ENCODE results near the gene TCEA3. TPM values are rescaled to one million over a fixed set of nuclear protein-coding genes. Genes with fewer than 3 reads are reported as not detected.

Gene TCEA3
- total and polyA plus RNA-seq, 10 of the 15 experiments (the other 5 are each of a cell fraction or from before 2014, with no cell fraction given): 0.06 to 0.23 (median 0.08) TPM; not detected in 7

DNA sequence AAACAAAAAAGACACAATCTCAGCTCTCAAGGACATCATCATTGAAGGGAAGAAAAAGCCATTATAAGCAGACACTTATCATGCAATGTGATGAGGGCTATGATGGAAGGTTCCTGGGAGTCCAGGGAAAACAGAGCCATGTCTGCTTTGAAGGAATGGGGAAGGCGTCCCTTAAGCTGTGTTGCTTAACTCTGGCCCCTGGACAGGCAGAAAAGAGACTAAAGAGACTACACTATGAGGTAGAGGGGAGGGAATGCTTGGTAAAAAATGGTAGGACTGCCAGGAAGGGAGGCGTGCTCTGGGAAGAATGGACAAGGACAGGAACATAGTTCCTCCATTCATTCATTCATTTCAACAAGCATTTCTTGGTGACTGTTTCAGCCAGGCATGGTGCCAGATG, 38.2 kb upstream of the TCEA3 start:
- no peak overlapping the region for H2AFZ ChIP-seq (ENCODE audit: control insufficient read depth, low read depth, low read length)
- ATAC-seq (no peak), DNase-seq (ENCODE audit: low read depth, low spot score) (no peak), FAIRE-seq (no peak)
- no peak overlapping the region for H3K4me3 ChIP-seq
- intact Hi-C loops (cut with micrococcal nuclease; ENCODE audit: unreplicated experiment) (no loop called here), in situ Hi-C loops (cut with MboI) (no loop called here)
- ChIA-PET RAD21 (ENCODE audit: unreplicated experiment) (no interaction called here), POLR2A (no interaction called here), SMC1A (ENCODE audit: uncharacterized antibody, unreplicated experiment) (interaction anchor here (0.6 kb wide), 1 partner anchor 32 kb away, joined by 3 read pairs; no protein-coding TSS in a partner anchor), CTCF (no interaction called here)
- H3K79me2 ChIP-seq (ENCODE audit: control insufficient read depth, insufficient read depth, low read length): no peaks in the 10 kb centered on the region
- BruUV-seq (replicated peaks): no TSS peak
- no peak overlapping the region for H3K27ac ChIP-seq (ENCODE audit: control insufficient read depth, insufficient read depth)
- WGBS (ENCODE audit: insufficient coverage, insufficient replicate concordance, low lambda C conversion rate, missing lambda C conversion rate): 46% methylated on average over 2 of the region's 2 CpGs
- TF ChIP-seq SREBF2 (IDR thresholded peaks at IDR 0.05; ENCODE audit: low read length): no peak
- no peak for TF ChIP-seq SMAD1 (IDR thresholded peaks at IDR 0.05; ENCODE audit: low read depth, partially characterized antibody)
- TF ChIP-seq YY1 (IDR thresholded peaks at IDR 0.05; ENCODE audit: low read depth, low read length): no peak
- TF ChIP-seq IRF4 (IDR thresholded peaks at IDR 0.05; ENCODE audit: low read depth, low read length): no peak
- TF ChIP-seq PAX5 (IDR thresholded peaks at IDR 0.05; ENCODE audit: borderline replicate concordance, low read depth, low read length): no peak
- TF ChIP-seq TAF1 (IDR thresholded peaks at IDR 0.05; ENCODE audit: borderline replicate concordance, low read depth, low read length): no peak
- TF ChIP-seq KLF5 (IDR thresholded peaks at IDR 0.05; ENCODE audit: partially characterized antibody): no peak
- TF ChIP-seq NRF1 (conservative IDR thresholded peaks at IDR 0.05; ENCODE audit: low read depth, low read length): no peak
- TF ChIP-seq, protein P1, sequence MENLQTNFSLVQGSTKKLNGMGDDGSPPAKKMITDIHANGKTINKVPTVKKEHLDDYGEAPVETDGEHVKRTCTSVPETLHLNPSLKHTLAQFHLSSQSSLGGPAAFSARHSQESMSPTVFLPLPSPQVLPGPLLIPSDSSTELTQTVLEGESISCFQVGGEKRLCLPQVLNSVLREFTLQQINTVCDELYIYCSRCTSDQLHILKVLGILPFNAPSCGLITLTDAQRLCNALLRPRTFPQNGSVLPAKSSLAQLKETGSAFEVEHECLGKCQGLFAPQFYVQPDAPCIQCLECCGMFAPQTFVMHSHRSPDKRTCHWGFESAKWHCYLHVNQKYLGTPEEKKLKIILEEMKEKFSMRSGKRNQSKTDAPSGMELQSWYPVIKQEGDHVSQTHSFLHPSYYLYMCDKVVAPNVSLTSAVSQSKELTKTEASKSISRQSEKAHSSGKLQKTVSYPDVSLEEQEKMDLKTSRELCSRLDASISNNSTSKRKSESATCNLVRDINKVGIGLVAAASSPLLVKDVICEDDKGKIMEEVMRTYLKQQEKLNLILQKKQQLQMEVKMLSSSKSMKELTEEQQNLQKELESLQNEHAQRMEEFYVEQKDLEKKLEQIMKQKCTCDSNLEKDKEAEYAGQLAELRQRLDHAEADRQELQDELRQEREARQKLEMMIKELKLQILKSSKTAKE (IDR thresholded peaks at IDR 0.05; ENCODE audit: low read depth, poor library complexity, severe bottlenecking): no peak
- TF ChIP-seq CHD1 (IDR thresholded peaks at IDR 0.05; ENCODE audit: low read depth, low read length): no peak
- no peaks in the 10 kb centered on the region for H3K9me3 ChIP-seq (replicated peaks; ENCODE audit: control insufficient read depth, insufficient read depth, low read length)
- no peaks in the 10 kb centered on the region for H3K36me3 ChIP-seq (ENCODE audit: control insufficient read depth in 2 of 2, insufficient read depth in 2 of 2, low read length in 1 of 2)
- H3K4me1 ChIP-seq (ENCODE audit: control insufficient read depth, insufficient read depth, low read length): no peaks in the 10 kb centered on the region
- H4K20me1 ChIP-seq (ENCODE audit: control insufficient read depth, insufficient read depth): no peaks in the 10 kb centered on the region
- no peak overlapping the region for H3K9ac ChIP-seq (ENCODE audit: control insufficient read depth, insufficient read depth, low read length)
- no peak overlapping the region for H3K4me2 ChIP-seq (ENCODE audit: control insufficient read depth, insufficient read depth)
- no peaks in the 10 kb centered on the region; a peak in 1 of 4 replicates for H3K27me3 ChIP-seq (replicated peaks in 1 of 2; ENCODE audit: control insufficient read depth in 2 of 2, insufficient read depth in 2 of 2, low read length in 1 of 2)
